IMR-90 (cell line): ENCODE data around the gene SYNGR3. TPM values are rescaled to one million over a fixed set of nuclear protein-coding genes. Genes with fewer than 3 reads are reported as not detected.

Experiments used
- ATAC-seq: fragments of 200-7000 bp; cut with Tn5 transposase; 2 replicates; pipeline ENCODE4 v1.9.1; 2020; ENCODE audit warnings: low read depth, mild to moderate bottlenecking, moderate library complexity
- BruUV-seq: library from RNA; stranded (reverse); fragments of 400-500 nt; replicated peaks from 2 replicates; lab custom pipeline; 2021; lab: Mats Ljungman, UMichigan
- CTCF ChIA-PET: fragments of 300-600 bp; formaldehyde crosslinking; extraction: SDS; loops from one replicate; lab custom pipeline; 2021; ENCODE audit warnings: antibody characterized with exemption; lab: Yijun Ruan, JAX
- POLR2A ChIA-PET: fragments of 300-600 bp; sonication (Branson Sonifier 250); formaldehyde crosslinking; loops from one replicate; lab custom pipeline; 2022; ENCODE audit warnings: antibody characterized with exemption; ENCODE audit not compliant: unreplicated experiment; lab: Charles Lee
- DNase-seq: peaks from one replicate; pipeline ENCODE4 v3.0.0; 2013
- H2AFZ ChIP-seq: replicated peaks from 2 replicates; pipeline ENCODE3; 2013; ENCODE audit warnings: low read length, mild to moderate bottlenecking; ENCODE audit not compliant: poor library complexity
- H2AK5ac ChIP-seq: 2 replicates; pipeline ENCODE4 v1.6.1; 2013; ENCODE audit warnings: low read depth, low read length, inconsistent platforms
- H2AK9ac ChIP-seq: replicated peaks from 2 replicates; pipeline ENCODE3; 2013; ENCODE audit warnings: mild to moderate bottlenecking, low read depth, low read length, moderate library complexity; ENCODE audit not compliant: poor library complexity
- H2BK120ac ChIP-seq: 2 replicates; pipeline ENCODE4 v1.6.1; 2013; ENCODE audit warnings: low read depth, low read length, inconsistent platforms
- H2BK15ac ChIP-seq: 3 replicates; pipeline ENCODE4 v1.6.1; 2013; ENCODE audit warnings: low read depth, low read length, inconsistent platforms
- H2BK20ac ChIP-seq: 2 replicates; pipeline ENCODE4 v1.6.1; 2013; ENCODE audit warnings: low read depth, mild to moderate bottlenecking, inconsistent platforms, low read length, moderate library complexity
- H2BK5ac ChIP-seq: 2 replicates; pipeline ENCODE4 v1.6.1; 2013; ENCODE audit warnings: mild to moderate bottlenecking, low read depth, low read length, inconsistent platforms; ENCODE audit not compliant: poor library complexity, severe bottlenecking
- H3K14ac ChIP-seq: replicated peaks from 2 replicates; pipeline ENCODE4 v1.6.1; 2013; ENCODE audit warnings: low read depth, low read length, inconsistent platforms
- H3K18ac ChIP-seq: 2 replicates; pipeline ENCODE4 v1.6.1; 2013; ENCODE audit warnings: low read depth, low read length, control low read depth
- H3K23ac ChIP-seq: 2 replicates; pipeline ENCODE4 v1.6.1; 2013; ENCODE audit warnings: low read depth, low read length, inconsistent platforms
- H3K27ac ChIP-seq: 2 replicates; pipeline ENCODE4 v1.5.1; 2013; ENCODE audit warnings: mild to moderate bottlenecking, control low read depth, low read length; ENCODE audit not compliant: insufficient read depth
- H3K27me3 ChIP-seq: 2 replicates; pipeline ENCODE4 v1.6.1; 2013; ENCODE audit warnings: low read length; ENCODE audit not compliant: control insufficient read depth, insufficient read depth
- H3K36me3 ChIP-seq: 2 replicates; pipeline ENCODE4 v1.6.1; 2013; ENCODE audit warnings: low read length, mixed read lengths; ENCODE audit not compliant: control insufficient read depth, insufficient read depth
- H3K4ac ChIP-seq: 2 replicates; pipeline ENCODE4 v1.6.1; 2013; ENCODE audit warnings: low read depth, low read length, inconsistent platforms
- H3K4me1 ChIP-seq: 2 replicates; pipeline ENCODE4 v1.6.1; 2013; ENCODE audit warnings: low read length, mixed read lengths; ENCODE audit not compliant: control insufficient read depth, insufficient read depth
- H3K4me2 ChIP-seq: 2 replicates; pipeline ENCODE4 v1.6.1; 2013; ENCODE audit warnings: low read depth, mild to moderate bottlenecking, control low read depth, low read length, moderate library complexity
- H3K4me3 ChIP-seq: 2 replicates; pipeline ENCODE4 v1.5.1; 2013; ENCODE audit warnings: low read depth, mild to moderate bottlenecking, control low read depth, low read length, moderate library complexity; ENCODE audit not compliant: insufficient read depth
- H3K56ac ChIP-seq: 2 replicates; pipeline ENCODE4 v1.6.1; 2013; ENCODE audit warnings: low read length, inconsistent platforms; ENCODE audit not compliant: insufficient read depth; ENCODE audit errors: extremely low read depth
- H3K79me1 ChIP-seq, 2 experiments: 2 replicates each; pipeline ENCODE4 v1.6.1; 2013; ENCODE audit warnings: low read length in 2 of 2, inconsistent platforms in 1 of 2, low read depth in 1 of 2
- H3K9ac ChIP-seq: 2 replicates; pipeline ENCODE4 v1.6.1; 2013; ENCODE audit warnings: low read depth, low read length, control low read depth
- H3K9me1 ChIP-seq: 2 replicates; pipeline ENCODE4 v1.6.1; 2013; ENCODE audit warnings: low read length, inconsistent platforms; ENCODE audit not compliant: insufficient read depth
- H3K9me3 ChIP-seq: 2 replicates; pipeline ENCODE4 v1.6.1; 2013; ENCODE audit warnings: low read length; ENCODE audit not compliant: control insufficient read depth, insufficient read depth
- H4K20me1 ChIP-seq: 2 replicates; pipeline ENCODE4 v1.6.1; 2013; ENCODE audit warnings: low read length, inconsistent platforms; ENCODE audit not compliant: insufficient read depth
- H4K5ac ChIP-seq: 2 replicates; pipeline ENCODE4 v1.6.1; 2013; ENCODE audit warnings: mild to moderate bottlenecking, low read depth, low read length, control low read depth
- H4K8ac ChIP-seq, 2 experiments: 2 replicates each; pipeline ENCODE4 v1.6.1; 2013; ENCODE audit warnings: low read depth in 2 of 2, low read length in 2 of 2, control low read depth in 1 of 2, inconsistent platforms in 1 of 2
- H4K91ac ChIP-seq: 2 replicates; pipeline ENCODE4 v1.6.1; 2013; ENCODE audit warnings: low read depth, low read length, inconsistent platforms; ENCODE audit not compliant: insufficient read depth
- MAZ ChIP-seq: IDR thresholded peaks from 2 replicates; pipeline ENCODE4 v1.6.1; 2012; ENCODE audit warnings: low read depth, mild to moderate bottlenecking, low read length, improper control_type of control experiment, moderate library complexity, borderline replicate concordance
- RCOR1 ChIP-seq: IDR thresholded peaks from 2 replicates; pipeline ENCODE4 v1.6.1; 2012; ENCODE audit warnings: mild to moderate bottlenecking, low read length, improper control_type of control experiment; ENCODE audit not compliant: insufficient replicate concordance
- RFX5 ChIP-seq: IDR thresholded peaks from 2 replicates; pipeline ENCODE4 v1.8.0; 2012; ENCODE audit warnings: low read depth, mild to moderate bottlenecking, low read length, moderate library complexity
- WGBS, 2 experiments: methylation state at CpG; one replicate each; pipeline versions ENCODE4 v1.1.5 to v1.1.7; 2013; ENCODE audit warnings: missing lambda C conversion rate in 2 of 2; ENCODE audit not compliant: insufficient read length in 1 of 2; ENCODE audit errors: extremely low coverage in 2 of 2; 5-methylcytosine and 5-hydroxymethylcytosine counted together
- dilution Hi-C: fragments of 300-500 bp; cut with HindIII; formaldehyde crosslinking; loops from one replicate; pipeline ENCODE4 v1.14.3; 2018; ENCODE audit warnings: low sequenced_read_pairs; ENCODE audit not compliant: unreplicated experiment
- in situ Hi-C: fragments of 300-500 bp; cut with MboI; formaldehyde crosslinking; loops from 3 replicates; pipeline ENCODE4 v1.14.3; 2019; ENCODE audit warnings: low sequenced_read_pairs, inconsistent platforms, mixed read lengths
- intact Hi-C: fragments of 100-400 bp; cut with micrococcal nuclease; formaldehyde crosslinking; loops from 2 replicates; pipeline ENCODE4 v1.10.0; 2022
- polyA plus RNA-seq, 3 experiments: library from polyadenylated mRNA; depleted of rRNA; stranded (reverse); fragments of >200 nt; gene quantifications; 2 replicates each; pipeline ENCODE4 v1.2.3, GENCODE V29; 2012; ENCODE audit warnings: low replicate concordance in 1 of 3
- total RNA-seq: library from RNA; depleted of rRNA; stranded (reverse); fragments of >200 nt; gene quantifications from 2 replicates; pipeline ENCODE4 v1.2.3, GENCODE V29; 2012

Gene SYNGR3
- total and polyA plus RNA-seq, 2 of the 4 experiments (the other 2 are of a cell fraction): 1.8 to 5.8 TPM

DNA sequence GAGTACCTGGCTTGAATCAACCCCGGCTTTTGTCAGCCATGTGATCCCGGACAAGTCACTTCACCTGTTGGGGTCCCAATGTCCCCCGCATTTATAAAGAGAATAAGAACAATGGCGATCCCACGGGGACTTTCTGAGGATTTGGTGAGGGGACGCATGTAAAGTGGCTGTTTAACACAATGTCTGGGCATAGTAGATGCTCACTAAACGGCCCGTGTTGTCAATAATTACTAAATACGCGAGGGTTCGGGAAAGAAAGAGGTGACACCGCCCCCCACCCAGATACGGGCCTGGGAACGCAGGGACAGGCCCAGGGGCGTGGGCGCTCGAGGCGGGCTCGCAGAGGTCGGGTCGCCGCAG, 1.8 kb downstream of the SYNGR3 start:
- Histone ChIP-seq H2AFZ (peak overlapping the region; percentile 96), H3K79me1 (peaks cover under 1 to 21% of the 10 kb centered on the region in 2 experiments; a peak in 3 of 4 replicates), H3K4me2 (peak overlapping the region; percentile 70), H3K9me1 (peaks cover 22% of the 10 kb centered on the region), H2BK5ac (no peak overlapping the region), H4K20me1 (no peaks in the 10 kb centered on the region), H3K4ac (peak overlapping the region; percentile 47), H3K9ac (no peak overlapping the region), H4K8ac (peak overlapping the region in 1 of 2 experiments; percentile 94; a peak in 2 of 4 replicates), H4K91ac (no peak overlapping the region), H3K27ac (no peak overlapping the region), H2AK5ac (0 out of 2 replicates have a peak overlapping the region, but pooled peaks have one; percentile 19), H3K18ac (no peak overlapping the region), H3K4me1 (peaks cover 17% of the 10 kb centered on the region), H3K36me3 (peaks cover 6% of the 10 kb centered on the region; the same call in 1 of the 2 replicates), H3K4me3 (peak overlapping the region; percentile 47), H3K14ac (peak overlapping the region; percentile 57; the same call in 1 of the 2 replicates), H2AK9ac (peak overlapping the region; percentile 88), H2BK15ac (no peak overlapping the region), H4K5ac (peak overlapping the region; percentile 62), H3K23ac (no peak overlapping the region; the same call in 1 of the 2 replicates), H3K56ac (no peak overlapping the region), H3K27me3 (peaks cover 17% of the 10 kb centered on the region), H2BK20ac (no peak overlapping the region), H2BK120ac (peak overlapping the region; percentile 40; the same call in 1 of the 2 replicates), H3K9me3 (peaks cover 2% of the 10 kb centered on the region; the same call in 1 of the 2 replicates)
- no peak for ATAC-seq
- intact Hi-C loops: no loop called here
- ChIA-PET CTCF (interaction anchor here (1.1 kb wide), 1 partner anchor 12 kb away, joined by 3 read pairs; no protein-coding TSS in a partner anchor), POLR2A (interaction anchor here (0.6 kb wide), 2 partner anchors 85 to 149 kb away, joined by 3 to 11 read pairs; no protein-coding TSS in a partner anchor)
- BruUV-seq: no TSS peak
- dilution Hi-C loops: no loop called here
- in situ Hi-C loops: no loop called here
- TF ChIP-seq RCOR1: no peak
- TF ChIP-seq RFX5: no peak
- 0 out of 2 replicates have a peak, but pooled peaks have one; percentile 3 for TF ChIP-seq MAZ
- no peak for DNase-seq
- 41% methylated on average over 5 of the region's 22 CpGs; no CpG with 5 or more reads in 1 of the 2 experiments for WGBS, 2 experiments
